Kidney epithelial cell (primary cell): ENCODE results near the gene MSH3. TPM values are rescaled to one million over a fixed set of nuclear protein-coding genes. Genes with fewer than 3 reads are reported as not detected.

Experiments
- DNase-seq: peaks from one replicate; pipeline ENCODE4 v3.0.0-alpha.2; 2010; ENCODE audit warnings: low read depth
- H3K27me3 ChIP-seq: 2 replicates; pipeline ENCODE4 v1.6.0; 2011; ENCODE audit warnings: low read length; ENCODE audit not compliant: control insufficient read depth, insufficient read depth
- H3K36me3 ChIP-seq: 2 replicates; pipeline ENCODE4 v1.5.1; 2011; ENCODE audit warnings: low read length; ENCODE audit not compliant: control insufficient read depth, insufficient read depth
- H3K4me3 ChIP-seq: 2 replicates; pipeline ENCODE4 v1.5.1; 2011; ENCODE audit warnings: low read depth, mild to moderate bottlenecking, control low read depth, low read length
- total RNA-seq: library from RNA; depleted of rRNA; stranded (reverse); fragments of >200 nt; gene quantifications from 2 replicates; pipeline ENCODE4 v1.2.3, GENCODE V29; 2015
- TF ChIP-seq, protein P1 (sequence below): IDR thresholded peaks from 2 replicates; pipeline ENCODE4 v1.5.1; 2011; ENCODE audit warnings: mild to moderate bottlenecking, moderate library complexity, low read length, control low read depth, inconsistent platforms; ENCODE audit not compliant: insufficient read depth, poor library complexity, severe bottlenecking

The MSH3 gene
- total RNA-seq, 1 donor from 2014 or later: 23.5 TPM

DNA sequence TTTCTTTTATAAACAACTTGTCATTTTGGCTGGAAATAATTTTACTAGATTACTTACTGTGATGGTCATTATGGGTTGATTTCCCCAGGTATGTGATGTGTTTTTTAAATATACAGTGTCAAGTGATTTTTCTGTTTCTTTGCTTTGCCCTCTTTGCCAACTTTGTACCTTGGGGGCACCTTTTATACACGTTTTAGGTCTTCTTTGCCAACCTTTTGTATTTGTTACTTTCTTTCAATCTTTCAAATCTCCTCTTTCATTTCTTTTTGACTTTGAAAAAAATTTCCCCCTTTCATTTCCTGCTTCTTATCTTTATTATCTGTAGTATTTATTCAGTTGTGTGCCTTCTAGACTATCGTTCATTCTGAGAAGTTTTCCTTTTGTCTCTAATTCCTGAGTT, 65.7 kb downstream of the MSH3 start:
- no peak for DNase-seq
- Histone ChIP-seq H3K36me3 (no peaks in the 10 kb centered on the region), H3K27me3 (no peaks in the 10 kb centered on the region), H3K4me3 (no peak overlapping the region)
- TF ChIP-seq, protein P1, sequence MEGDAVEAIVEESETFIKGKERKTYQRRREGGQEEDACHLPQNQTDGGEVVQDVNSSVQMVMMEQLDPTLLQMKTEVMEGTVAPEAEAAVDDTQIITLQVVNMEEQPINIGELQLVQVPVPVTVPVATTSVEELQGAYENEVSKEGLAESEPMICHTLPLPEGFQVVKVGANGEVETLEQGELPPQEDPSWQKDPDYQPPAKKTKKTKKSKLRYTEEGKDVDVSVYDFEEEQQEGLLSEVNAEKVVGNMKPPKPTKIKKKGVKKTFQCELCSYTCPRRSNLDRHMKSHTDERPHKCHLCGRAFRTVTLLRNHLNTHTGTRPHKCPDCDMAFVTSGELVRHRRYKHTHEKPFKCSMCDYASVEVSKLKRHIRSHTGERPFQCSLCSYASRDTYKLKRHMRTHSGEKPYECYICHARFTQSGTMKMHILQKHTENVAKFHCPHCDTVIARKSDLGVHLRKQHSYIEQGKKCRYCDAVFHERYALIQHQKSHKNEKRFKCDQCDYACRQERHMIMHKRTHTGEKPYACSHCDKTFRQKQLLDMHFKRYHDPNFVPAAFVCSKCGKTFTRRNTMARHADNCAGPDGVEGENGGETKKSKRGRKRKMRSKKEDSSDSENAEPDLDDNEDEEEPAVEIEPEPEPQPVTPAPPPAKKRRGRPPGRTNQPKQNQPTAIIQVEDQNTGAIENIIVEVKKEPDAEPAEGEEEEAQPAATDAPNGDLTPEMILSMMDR: no peak

DNA sequence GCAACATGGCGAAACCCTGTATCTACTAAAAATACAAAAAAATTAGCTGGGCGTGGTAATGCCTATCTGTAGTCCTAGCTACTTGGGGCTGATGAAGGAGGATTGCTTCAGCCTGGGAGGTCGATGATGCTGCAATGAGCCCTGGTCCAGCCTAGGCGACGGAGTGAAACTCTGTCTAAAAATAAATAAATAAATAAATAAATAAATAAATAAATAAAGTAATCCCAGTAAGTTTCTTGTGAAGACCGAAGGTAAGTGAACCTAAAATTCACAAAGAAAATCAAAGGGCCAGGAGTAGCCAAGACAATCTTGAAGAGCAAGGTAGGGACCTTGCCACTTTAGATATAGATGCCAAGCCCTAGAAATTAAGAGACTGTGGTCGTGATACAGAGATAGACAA, 68.5 kb downstream of the MSH3 start:
- H3K4me3 ChIP-seq: no peak overlapping the region
- H3K36me3 ChIP-seq: no peaks in the 10 kb centered on the region
- TF ChIP-seq, protein P1: no peak
- no peak for DNase-seq
- no peaks in the 10 kb centered on the region for H3K27me3 ChIP-seq

DNA sequence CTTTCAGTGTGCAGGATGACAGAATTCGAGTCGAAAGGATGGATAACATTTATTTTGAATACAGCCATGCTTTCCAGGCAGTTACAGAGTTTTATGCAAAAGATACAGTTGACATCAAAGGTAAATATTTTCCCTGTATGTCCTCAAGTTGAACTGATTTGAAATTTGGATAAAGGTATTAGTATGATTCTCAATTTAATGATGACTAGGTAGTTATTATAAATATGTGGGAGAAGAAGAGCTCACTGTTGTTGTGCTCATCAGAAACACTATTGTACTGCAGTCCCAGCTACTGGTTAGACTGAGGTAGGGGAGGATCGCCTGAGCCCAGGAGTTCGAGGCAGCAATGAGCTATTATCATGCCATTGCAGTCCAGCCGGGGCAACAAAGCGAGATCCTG, 71.0 kb downstream of the MSH3 start:
- Histone ChIP-seq H3K4me3 (no peak overlapping the region), H3K27me3 (no peaks in the 10 kb centered on the region), H3K36me3 (no peaks in the 10 kb centered on the region)
- TF ChIP-seq, protein P1: no peak
- DNase-seq: no peak

DNA sequence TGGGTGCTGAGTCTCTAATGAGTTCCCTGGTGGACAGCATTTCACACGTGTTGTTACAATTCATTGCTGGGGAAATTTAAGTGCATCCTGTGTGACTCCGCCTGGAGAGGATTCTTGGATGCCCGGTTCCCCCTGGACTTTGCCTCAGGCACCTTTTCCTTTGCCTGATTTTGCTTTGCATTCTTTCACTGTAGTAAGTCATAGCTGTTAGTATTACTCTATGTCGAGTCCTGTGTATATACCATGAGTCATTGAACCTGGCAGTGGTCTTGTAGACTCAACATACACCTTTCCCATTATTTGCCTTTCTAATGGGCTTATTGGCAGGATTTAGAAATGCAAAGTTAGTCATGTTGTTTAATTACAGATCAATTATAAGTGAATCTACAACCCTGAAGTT, 82.3 kb downstream of the MSH3 start:
- no peak for DNase-seq
- Histone ChIP-seq H3K36me3 (no peaks in the 10 kb centered on the region), H3K4me3 (no peak overlapping the region), H3K27me3 (no peaks in the 10 kb centered on the region)
- TF ChIP-seq, protein P1: no peak

DNA sequence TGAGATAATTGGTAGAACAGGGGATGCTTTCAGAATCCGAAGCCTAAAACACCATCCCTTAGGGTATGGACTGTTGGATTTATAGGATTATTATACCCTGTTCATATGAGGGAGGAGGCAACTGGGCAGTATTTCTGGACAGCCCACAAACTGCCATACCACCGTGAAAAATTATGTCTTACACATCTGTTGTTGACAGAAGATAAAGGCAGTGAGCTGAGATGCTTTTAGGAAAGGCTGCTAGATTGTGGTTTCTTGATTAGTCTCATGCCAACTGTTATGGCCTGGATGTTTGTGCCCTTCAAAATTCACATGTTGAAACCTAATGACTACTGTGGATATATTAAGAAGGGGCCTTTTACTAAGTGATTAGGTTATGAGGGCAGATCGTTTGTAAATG, 84.0 kb downstream of the MSH3 start:
- Histone ChIP-seq H3K27me3 (no peaks in the 10 kb centered on the region), H3K36me3 (no peaks in the 10 kb centered on the region), H3K4me3 (no peak overlapping the region)
- TF ChIP-seq, protein P1: no peak
- no peak for DNase-seq

DNA sequence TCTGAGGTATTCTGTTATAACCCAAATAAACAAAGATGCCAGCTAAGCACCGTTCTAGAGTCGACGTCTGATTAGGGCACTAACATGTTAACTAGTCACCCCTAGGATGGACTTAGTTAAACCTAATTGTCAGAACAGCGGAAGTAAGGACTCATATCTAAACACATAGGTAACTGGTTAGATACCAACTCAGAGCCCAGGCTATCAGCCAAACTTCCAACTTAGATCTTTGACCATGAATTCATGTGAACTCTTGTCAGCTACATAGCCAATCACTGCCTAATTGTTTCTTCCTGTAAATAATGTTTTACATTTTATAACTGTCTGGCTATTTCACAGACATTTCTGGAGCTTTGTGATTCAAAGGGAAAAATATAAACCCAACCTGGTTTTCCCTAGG, 84.6 kb downstream of the MSH3 start:
- H3K36me3 ChIP-seq: no peaks in the 10 kb centered on the region
- TF ChIP-seq, protein P1: no peak
- DNase-seq: no peak

More for the DNA sequence above, 84.6 kb downstream of the MSH3 start:
- Histone ChIP-seq H3K4me3 (no peak overlapping the region), H3K27me3 (no peaks in the 10 kb centered on the region)
